Stimulated activated naive CD8-positive, alpha-beta T cell treated with anti-CD3 and anti-CD28 coated beads, Interleukin-15, amount 100 ng/mL, for 72 hours (primary cell): Measurements from ENCODE around the gene PRSS38.

Experiments
- ATAC-seq: fragments of 150-1000 bp; cut with Tn5 transposase; 2 replicates; pipeline ENCODE4 v1.10.0; 2021; ENCODE audit warnings: mild to moderate bottlenecking, moderate library complexity
- DNase-seq, 2 donors: peaks; one replicate each; pipeline ENCODE4 v3.0.0; 2021 to 2022
- H3K27ac Mint-ChIP-seq, 2 donors: one replicate each; pipeline ENCODE4 v1.8.0; 2022; ENCODE audit warnings: mild to moderate bottlenecking in 2 of 2, mixed read lengths in 2 of 2, moderate library complexity in 2 of 2
- H3K27me3 Mint-ChIP-seq: one replicate; pipeline ENCODE4 v1.8.0; 2022; ENCODE audit warnings: mixed read lengths
- H3K4me1 Mint-ChIP-seq: one replicate; pipeline ENCODE4 v1.8.0; 2022; ENCODE audit warnings: mild to moderate bottlenecking, mixed read lengths
- H3K4me3 Mint-ChIP-seq, 2 donors: one replicate each; pipeline ENCODE4 v1.8.0; 2022; ENCODE audit warnings: mild to moderate bottlenecking in 2 of 2, mixed read lengths in 2 of 2, moderate library complexity in 1 of 2
- H3K9me3 Mint-ChIP-seq, 2 donors: one replicate each; pipeline ENCODE4 v1.8.0; 2022; ENCODE audit warnings: mixed read lengths in 2 of 2

Gene PRSS38

DNA sequence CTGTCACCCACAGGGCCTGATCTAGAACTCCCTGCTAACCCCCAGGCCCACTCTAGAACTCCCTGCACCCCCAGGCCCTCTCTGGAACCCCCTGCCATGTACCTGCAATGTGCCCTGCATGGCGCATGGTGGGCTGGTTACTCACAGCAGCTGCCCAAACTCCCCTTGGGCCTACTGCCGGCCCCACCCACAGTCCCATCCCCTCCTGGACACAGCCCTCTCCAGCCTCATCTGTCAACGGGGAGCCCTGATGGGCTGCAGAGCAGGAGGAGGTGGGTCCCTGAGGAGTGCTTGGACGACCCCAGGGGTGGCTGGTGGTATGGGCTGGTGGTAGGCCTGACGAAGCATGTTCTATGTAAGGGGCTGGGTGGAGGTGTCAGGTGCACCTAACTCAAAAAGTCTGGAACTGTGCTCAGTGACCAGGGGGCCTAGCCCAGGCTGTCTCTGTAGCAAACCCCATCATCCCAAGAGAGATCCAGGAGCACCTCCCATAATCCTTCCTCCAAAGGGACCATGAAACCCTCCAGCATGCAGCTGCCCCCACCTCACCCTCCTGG is 19.0 kb upstream of the PRSS38 start:
- Mint-ChIP-seq H3K9me3 (no peaks in the 10 kb centered on the region), H3K27ac (no peak overlapping the region), H3K4me3 (no peak overlapping the region), H3K4me1 (no peaks in the 10 kb centered on the region), H3K27me3 (no peaks in the 10 kb centered on the region)
- ATAC-seq, result no peak
- no peak for DNase-seq

- ATAC-seq (no peak), DNase-seq (no peak)
- H3K27ac Mint-ChIP-seq, result no peak overlapping the region
- no peaks in the 10 kb centered on the region for H3K27me3 Mint-ChIP-seq
- no peaks in the 10 kb centered on the region for H3K4me1 Mint-ChIP-seq
- H3K9me3 Mint-ChIP-seq, result no peaks in the 10 kb centered on the region
- no peak overlapping the region for H3K4me3 Mint-ChIP-seq
These were observed 18.3 kb upstream of the PRSS38 start for GRCh38 chr1:227797144-227797543.

GRCh38 chr1:227797625-227798024 is 17.9 kb upstream of the PRSS38 start:
- Mint-ChIP-seq H3K4me1 (no peaks in the 10 kb centered on the region), H3K27ac (peak overlapping the region in 1 of 2 donors; percentile 9)
- ATAC-seq, result no peak

DNA sequence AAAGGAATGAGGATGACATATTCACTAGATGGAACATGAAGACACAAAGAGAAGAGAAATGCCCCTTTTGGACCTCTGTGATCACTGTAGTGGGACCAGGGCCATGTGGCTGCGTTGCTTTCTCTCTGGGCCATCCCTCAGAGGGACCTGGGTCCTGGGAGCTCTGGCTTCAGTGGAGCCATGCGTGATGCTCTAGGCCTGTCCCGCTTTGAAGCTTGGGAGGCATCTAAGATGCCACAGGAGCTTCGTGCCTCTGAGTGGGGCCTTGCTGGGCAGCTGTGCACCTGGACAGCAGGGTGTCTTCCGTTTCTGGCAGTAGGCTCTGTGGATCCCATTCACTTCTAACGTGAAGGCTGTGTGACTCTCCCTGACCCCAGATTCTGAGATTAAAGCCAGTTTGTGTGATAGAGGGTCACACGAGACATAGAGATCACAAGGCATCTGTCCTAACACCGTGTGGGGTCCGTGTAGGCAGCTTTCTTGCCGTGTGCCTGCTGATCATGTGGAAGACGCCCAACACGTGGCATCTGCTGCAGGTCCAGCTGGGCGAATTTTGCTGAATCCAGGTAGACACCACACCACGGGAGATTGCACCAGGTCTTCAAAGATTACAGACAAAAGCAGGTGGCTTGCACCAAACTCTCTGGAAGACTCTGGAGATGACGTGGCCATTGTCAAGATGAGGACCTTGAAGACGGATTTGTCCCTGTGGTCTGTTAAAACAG is 17.2 kb upstream of the PRSS38 start:
- H3K9me3 Mint-ChIP-seq, result no peaks in the 10 kb centered on the region

More at GRCh38 chr1:227797625-227798024, 17.9 kb upstream of the PRSS38 start:
- H3K27me3 Mint-ChIP-seq, result no peaks in the 10 kb centered on the region
- no peak overlapping the region for H3K4me3 Mint-ChIP-seq
- no peaks in the 10 kb centered on the region for H3K9me3 Mint-ChIP-seq
- no peak for DNase-seq

GRCh38 chr1:227799756-227800155 is 15.7 kb upstream of the PRSS38 start:
- Mint-ChIP-seq H3K9me3 (peaks cover 0 to 6% of the 10 kb centered on the region in 2 donors), H3K4me1 (no peaks in the 10 kb centered on the region), H3K4me3 (no peak overlapping the region), H3K27me3 (no peaks in the 10 kb centered on the region), H3K27ac (no peak overlapping the region)
- ATAC-seq (no peak), DNase-seq (no peak)

More for the DNA sequence above, 17.2 kb upstream of the PRSS38 start:
- Mint-ChIP-seq H3K27ac (peak overlapping the region in 1 of 2 donors; percentile 9), H3K4me3 (no peak overlapping the region), H3K4me1 (no peaks in the 10 kb centered on the region), H3K27me3 (no peaks in the 10 kb centered on the region)
- DNase-seq (no peak), ATAC-seq (no peak)

DNA sequence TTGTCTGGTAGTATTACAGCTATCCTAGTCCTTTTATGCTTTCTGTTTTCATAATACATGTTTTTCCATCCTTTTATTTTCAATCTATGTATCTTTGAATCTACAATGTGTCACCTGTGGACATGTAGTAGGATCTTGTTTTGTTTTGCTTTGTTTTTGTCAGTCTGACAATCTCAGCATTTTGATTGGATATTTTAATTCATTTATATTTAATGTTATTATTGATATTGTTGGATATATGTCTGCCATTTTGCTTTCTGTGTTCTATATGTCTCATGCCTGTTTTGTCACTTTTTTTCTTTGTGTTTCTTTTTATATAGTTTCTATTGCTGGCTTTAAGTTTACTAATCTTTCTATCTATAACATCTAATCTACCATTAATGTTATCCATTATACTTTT is 11.5 kb upstream of the PRSS38 start:
- H3K27me3 Mint-ChIP-seq, result no peaks in the 10 kb centered on the region
- peaks cover 6 to 9% of the 10 kb centered on the region in 2 donors for H3K9me3 Mint-ChIP-seq
- H3K27ac Mint-ChIP-seq, result no peak overlapping the region
- peaks cover 10% of the 10 kb centered on the region for H3K4me1 Mint-ChIP-seq
- DNase-seq (no peak), ATAC-seq (no peak)
- H3K4me3 Mint-ChIP-seq, result no peak overlapping the region

GRCh38 chr1:227805606-227806197 is 9.8 kb upstream of the PRSS38 start:
- Mint-ChIP-seq H3K9me3 (peaks cover 9 to 14% of the 10 kb centered on the region in 2 donors), H3K4me1 (peaks cover 14% of the 10 kb centered on the region), H3K4me3 (no peak overlapping the region), H3K27ac (no peak overlapping the region), H3K27me3 (no peaks in the 10 kb centered on the region)
- DNase-seq (no peak), ATAC-seq (no peak)

- Mint-ChIP-seq H3K27me3 (no peaks in the 10 kb centered on the region), H3K27ac (no peak overlapping the region), H3K4me1 (peaks cover 14% of the 10 kb centered on the region), H3K4me3 (no peak overlapping the region), H3K9me3 (peaks cover 22 to 28% of the 10 kb centered on the region in 2 donors)
- no peak for ATAC-seq
- no peak for DNase-seq
These were observed 6.9 kb upstream of the PRSS38 start for GRCh38 chr1:227808566-227808965.

DNA sequence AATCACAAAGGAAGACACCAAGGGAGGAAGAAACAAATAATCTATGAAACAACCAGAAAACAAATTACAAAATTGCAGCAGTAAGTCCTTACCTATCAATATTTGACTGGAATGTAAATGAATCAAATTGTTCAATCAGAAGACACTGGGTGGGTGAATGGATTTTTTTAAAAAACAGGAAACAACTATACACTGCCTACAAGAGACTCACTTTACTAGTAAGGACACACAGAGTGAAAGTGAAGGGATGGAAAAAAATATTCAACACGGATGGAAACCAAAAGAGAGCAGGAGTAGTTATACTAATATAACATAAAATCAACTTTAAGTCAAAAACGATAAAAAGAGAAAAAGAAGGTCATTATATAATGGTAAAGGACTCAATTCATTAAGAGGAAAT is 6.4 kb upstream of the PRSS38 start:
- Mint-ChIP-seq H3K9me3 (peaks cover 22 to 32% of the 10 kb centered on the region in 2 donors), H3K4me1 (peaks cover 14% of the 10 kb centered on the region), H3K27me3 (no peaks in the 10 kb centered on the region), H3K4me3 (no peak overlapping the region), H3K27ac (no peak overlapping the region)
- ATAC-seq, result no peak
- no peak for DNase-seq

- H3K4me1 Mint-ChIP-seq, result peaks cover 11% of the 10 kb centered on the region
- no peaks in the 10 kb centered on the region for H3K27me3 Mint-ChIP-seq
- no peak for DNase-seq
- no peak overlapping the region for H3K4me3 Mint-ChIP-seq
- ATAC-seq, result no peak
- no peak overlapping the region for H3K27ac Mint-ChIP-seq
- H3K9me3 Mint-ChIP-seq, result peaks cover 17 to 44% of the 10 kb centered on the region in 2 donors
These were observed 1.5 kb upstream of the PRSS38 start for GRCh38 chr1:227813962-227814361.

GRCh38 chr1:227816750-227817446 is 1.4 kb downstream of the PRSS38 start:
- H3K27ac Mint-ChIP-seq, result peak overlapping the region in 1 of 2 donors; percentile 24
- ATAC-seq, result no peak
- no peaks in the 10 kb centered on the region for H3K27me3 Mint-ChIP-seq
- peaks cover 24 to 44% of the 10 kb centered on the region in 2 donors for H3K9me3 Mint-ChIP-seq
- H3K4me1 Mint-ChIP-seq, result peaks cover 8% of the 10 kb centered on the region
- H3K4me3 Mint-ChIP-seq, result no peak overlapping the region
- DNase-seq, result no peak

GRCh38 chr1:227823537-227823936 is 8.1 kb downstream of the PRSS38 start:
- H3K27ac Mint-ChIP-seq, result no peak overlapping the region
- H3K4me1 Mint-ChIP-seq, result peaks cover 9% of the 10 kb centered on the region
- H3K9me3 Mint-ChIP-seq, result peaks cover 13 to 21% of the 10 kb centered on the region in 2 donors
- DNase-seq (no peak), ATAC-seq (no peak)
- H3K4me3 Mint-ChIP-seq, result no peak overlapping the region
- no peaks in the 10 kb centered on the region for H3K27me3 Mint-ChIP-seq

- no peaks in the 10 kb centered on the region for H3K27me3 Mint-ChIP-seq
- no peak overlapping the region for H3K27ac Mint-ChIP-seq
- no peak overlapping the region for H3K4me3 Mint-ChIP-seq
- ATAC-seq (no peak), DNase-seq (no peak)
- peaks cover 13 to 21% of the 10 kb centered on the region in 2 donors for H3K9me3 Mint-ChIP-seq
- H3K4me1 Mint-ChIP-seq, result peaks cover 14% of the 10 kb centered on the region
These were observed 8.7 kb downstream of the PRSS38 start for GRCh38 chr1:227824204-227824603.

DNA sequence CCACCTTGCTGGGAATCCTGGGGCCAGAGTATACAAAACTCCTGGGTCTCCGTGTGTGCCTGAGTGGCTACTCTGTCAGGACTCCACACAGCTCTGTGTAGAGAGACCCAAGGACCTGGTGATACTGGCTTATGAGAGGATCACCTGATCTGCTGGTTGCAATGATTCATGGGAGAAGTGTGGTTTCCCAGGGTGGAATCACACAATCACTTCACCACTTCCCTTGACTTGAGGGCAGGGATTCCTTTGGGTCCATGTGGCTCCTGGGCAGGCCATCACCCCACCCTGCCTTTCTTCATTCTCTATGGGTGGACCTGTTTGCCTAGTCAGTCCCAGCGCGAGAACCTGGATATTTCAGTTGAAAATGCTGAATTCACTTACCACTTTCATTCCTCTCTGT is 13.3 kb downstream of the PRSS38 start:
- Mint-ChIP-seq H3K4me3 (no peak overlapping the region), H3K27ac (no peak overlapping the region), H3K9me3 (peaks cover 0 to 2% of the 10 kb centered on the region in 2 donors), H3K27me3 (no peaks in the 10 kb centered on the region), H3K4me1 (peaks cover 14% of the 10 kb centered on the region)
- ATAC-seq, result no peak
- DNase-seq, result no peak

GRCh38 chr1:227838181-227838580 is 22.7 kb downstream of the PRSS38 start:
- Mint-ChIP-seq H3K27ac (no peak overlapping the region), H3K4me3 (no peak overlapping the region), H3K9me3 (no peaks in the 10 kb centered on the region), H3K4me1 (no peaks in the 10 kb centered on the region), H3K27me3 (no peaks in the 10 kb centered on the region)
- DNase-seq (no peak), ATAC-seq (no peak)

DNA sequence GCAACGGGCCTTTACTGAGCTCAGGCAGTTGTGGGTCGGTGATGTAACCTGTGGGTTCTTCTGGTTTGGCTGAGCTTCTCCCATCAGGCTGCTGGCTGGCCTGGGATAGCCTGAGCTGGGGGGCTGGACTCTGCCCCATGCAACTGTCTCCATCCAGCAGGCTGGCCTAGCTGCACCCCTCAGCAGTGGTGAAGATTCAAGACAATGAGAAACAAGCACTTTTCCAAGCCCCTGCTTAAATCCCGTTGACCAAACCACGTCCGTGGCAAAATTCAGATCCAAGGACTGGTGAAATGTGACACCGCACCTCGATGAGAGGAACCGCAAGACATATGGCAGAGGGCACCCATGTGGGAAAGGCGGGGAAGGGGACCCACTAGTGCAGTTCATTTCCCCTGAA is 25.6 kb downstream of the PRSS38 start:
- no peak for DNase-seq
- H3K27ac Mint-ChIP-seq, result peak overlapping the region in 1 of 2 donors; percentile 0
- no peaks in the 10 kb centered on the region for H3K27me3 Mint-ChIP-seq
- no peak for ATAC-seq
- no peaks in the 10 kb centered on the region for H3K9me3 Mint-ChIP-seq
- no peak overlapping the region for H3K4me3 Mint-ChIP-seq
- H3K4me1 Mint-ChIP-seq, result no peaks in the 10 kb centered on the region
